Measurements from ENCODE around the gene SPRR5. TPM values are rescaled to one million over a fixed set of nuclear protein-coding genes. Genes with fewer than 3 reads are reported as not detected.

The SPRR5 gene
- total and polyA plus RNA-seq, 2 donors (not counting 3 experiments of a cell fraction or from before 2014, with no cell fraction given): not detected

GRCh38 chr1:152980676-152981075 is 33.7 kb downstream of the SPRR5 start:
- Histone ChIP-seq H4K20me1 (replicated peaks; ENCODE audit: control insufficient read depth, extremely low read depth, insufficient read depth, low read length) (no peaks in the 10 kb centered on the region), H3K9me3 (replicated peaks; ENCODE audit: control insufficient read depth, insufficient read depth, low read length) (no peaks in the 10 kb centered on the region), H3K4me2 (ENCODE audit: insufficient read depth, low read length) (no peak overlapping the region), H3K9me1 (replicated peaks; ENCODE audit: control insufficient read depth, extremely low read depth, insufficient read depth, low read length) (no peaks in the 10 kb centered on the region), H3K36me3 (ENCODE audit: control insufficient read depth in 2 of 2, extremely low read depth in 1 of 2, insufficient read depth in 2 of 2, low read length in 2 of 2) (no peaks in the 10 kb centered on the region), H3K9ac (replicated peaks; ENCODE audit: extremely low read depth, insufficient read depth, low read length) (no peak overlapping the region), H3K79me2 (ENCODE audit: control insufficient read depth, insufficient read depth, low read length) (no peaks in the 10 kb centered on the region), H2AFZ (ENCODE audit: low read depth, low read length) (no peak overlapping the region), H3K4me1 (ENCODE audit: control insufficient read depth, extremely low read depth, insufficient read depth, low read length) (no peaks in the 10 kb centered on the region), H3K27me3 (ENCODE audit: control insufficient read depth in 2 of 2, insufficient read depth in 2 of 2, low read length in 2 of 2) (no peaks in the 10 kb centered on the region), H3K4me3 (replicated peaks in 1 of 3; ENCODE audit: insufficient read depth in 1 of 3, low read depth in 1 of 3, low read length in 3 of 3) (no peak overlapping the region), H3K27ac (ENCODE audit: insufficient read depth, low read depth, low read length) (no peak overlapping the region)
- TF ChIP-seq JUN (IDR thresholded peaks at IDR 0.05; ENCODE audit: borderline replicate concordance, insufficient read depth, insufficient read length, low read depth): no peak
- TF ChIP-seq MAX (IDR thresholded peaks at IDR 0.05; ENCODE audit: insufficient read depth, insufficient read length): no peak
- no peak for TF ChIP-seq POLR2AphosphoS5 (IDR thresholded peaks at IDR 0.05; ENCODE audit: insufficient read depth, low read depth, low read length)
- no peak for TF ChIP-seq EZH2 (IDR thresholded peaks at IDR 0.05; ENCODE audit: borderline replicate concordance, low read depth, low read length, severe bottlenecking)
- TF ChIP-seq FOS (IDR thresholded peaks at IDR 0.05; ENCODE audit: borderline replicate concordance, insufficient read depth, low read length): no peak
- TF ChIP-seq POLR2A (IDR thresholded peaks at IDR 0.05; ENCODE audit: low read depth, low read length): no peak
- no peak for TF ChIP-seq GATA2 (IDR thresholded peaks at IDR 0.05; ENCODE audit: insufficient read depth, insufficient read length, low read depth, low read length)
- TF ChIP-seq, protein P1, sequence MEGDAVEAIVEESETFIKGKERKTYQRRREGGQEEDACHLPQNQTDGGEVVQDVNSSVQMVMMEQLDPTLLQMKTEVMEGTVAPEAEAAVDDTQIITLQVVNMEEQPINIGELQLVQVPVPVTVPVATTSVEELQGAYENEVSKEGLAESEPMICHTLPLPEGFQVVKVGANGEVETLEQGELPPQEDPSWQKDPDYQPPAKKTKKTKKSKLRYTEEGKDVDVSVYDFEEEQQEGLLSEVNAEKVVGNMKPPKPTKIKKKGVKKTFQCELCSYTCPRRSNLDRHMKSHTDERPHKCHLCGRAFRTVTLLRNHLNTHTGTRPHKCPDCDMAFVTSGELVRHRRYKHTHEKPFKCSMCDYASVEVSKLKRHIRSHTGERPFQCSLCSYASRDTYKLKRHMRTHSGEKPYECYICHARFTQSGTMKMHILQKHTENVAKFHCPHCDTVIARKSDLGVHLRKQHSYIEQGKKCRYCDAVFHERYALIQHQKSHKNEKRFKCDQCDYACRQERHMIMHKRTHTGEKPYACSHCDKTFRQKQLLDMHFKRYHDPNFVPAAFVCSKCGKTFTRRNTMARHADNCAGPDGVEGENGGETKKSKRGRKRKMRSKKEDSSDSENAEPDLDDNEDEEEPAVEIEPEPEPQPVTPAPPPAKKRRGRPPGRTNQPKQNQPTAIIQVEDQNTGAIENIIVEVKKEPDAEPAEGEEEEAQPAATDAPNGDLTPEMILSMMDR (IDR thresholded peaks at IDR 0.05; ENCODE audit: extremely low read depth in 1 of 2, insufficient read depth in 1 of 2, low read depth in 1 of 2, low read length in 2 of 2): no peak
- dilution Hi-C loops (cut with MboI; ENCODE audit: extremely low pct_ligation_motif_present, low sequenced_read_pairs) (no loop called here), intact Hi-C loops (cut with micrococcal nuclease) (no loop called here)
- BruUV-seq (replicated peaks): no TSS peak
- ChIA-PET CTCF (no interaction called here), POLR2A (no interaction called here)
- no peak for DNase-seq (ENCODE audit: low read depth, low spot score)
- FAIRE-seq: no peak

Measured in endothelial cell of umbilical vein (primary cell).